Measurements from ENCODE around the gene TTC27.
"Not testable (repeated sequence)": the region's sequence is repeated elsewhere in the genome, so short reads cannot be mapped to it uniquely, and the experiment has no call there.

The TTC27 gene

GRCh38 chr2:32719933-32720716 lies 92.3 kb downstream of the TTC27 start:
- no peak for TF ChIP-seq CTCF (conservative IDR thresholded peaks at IDR 0.05)
- H3K27ac ChIP-seq = no peak overlapping the region

- no peak overlapping the region for H3K27ac ChIP-seq
- TF ChIP-seq CTCF (conservative IDR thresholded peaks at IDR 0.05) = no peak
Observed at GRCh38 chr2:32720771-32721170, 92.9 kb downstream of the TTC27 start.

GRCh38 chr2:32721376-32721775 lies 93.5 kb downstream of the TTC27 start:
- no peak for TF ChIP-seq CTCF (conservative IDR thresholded peaks at IDR 0.05)
- no peak overlapping the region for H3K27ac ChIP-seq

- TF ChIP-seq CTCF (conservative IDR thresholded peaks at IDR 0.05) = no peak
- no peak overlapping the region for H3K27ac ChIP-seq
Observed at GRCh38 chr2:32723467-32724079, 95.7 kb downstream of the TTC27 start.

- not testable (repeated sequence) for H3K27ac ChIP-seq
Observed at GRCh38 chr2:32726678-32727077, 98.8 kb downstream of the TTC27 start.

- no peak for TF ChIP-seq CTCF (conservative IDR thresholded peaks at IDR 0.05)
- H3K27ac ChIP-seq = no peak overlapping the region
Observed at GRCh38 chr2:32727157-32727556, 99.3 kb downstream of the TTC27 start.

- not testable (repeated sequence) for H3K27ac ChIP-seq
Observed at GRCh38 chr2:32730958-32731357, 103.1 kb downstream of the TTC27 start.

- no peak overlapping the region for H3K27ac ChIP-seq
- TF ChIP-seq CTCF (conservative IDR thresholded peaks at IDR 0.05) = no peak
Observed at GRCh38 chr2:32732120-32732519, 104.3 kb downstream of the TTC27 start.

Measured in VCaP (cell line).